ENCODE data around the gene USP47. TPM values are rescaled to one million over a fixed set of nuclear protein-coding genes. Genes with fewer than 3 reads are reported as not detected.

Gene USP47
- total and polyA plus RNA-seq, 2 experiments from 2014 or later, result 16.3 to 36.7 TPM

DNA sequence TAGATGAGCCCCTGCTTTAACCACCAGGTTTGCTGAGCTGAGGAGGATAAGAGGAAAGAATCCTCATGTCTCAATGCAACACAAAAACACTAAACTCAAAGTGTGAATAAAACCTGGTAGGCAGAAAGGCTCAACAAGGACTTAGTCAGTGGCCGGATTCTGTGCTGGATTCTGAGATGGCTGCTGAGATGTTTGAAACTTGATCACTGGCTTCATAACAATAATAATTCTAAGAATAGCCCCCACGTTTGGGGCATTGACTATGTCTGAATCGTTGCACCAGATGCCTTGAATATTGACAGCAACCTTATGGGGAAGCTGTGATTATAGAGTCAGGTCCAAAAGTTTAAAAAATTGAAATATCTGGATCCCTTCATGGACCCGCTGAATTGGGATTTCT lies 162.0 kb downstream of the USP47 start (continued):
- TF ChIP-seq CREB1 (CRISPR knock-in tag; IDR thresholded peaks at IDR 0.05; ENCODE audit: low read depth), result no peak
- TF ChIP-seq POLR2AphosphoS5 (IDR thresholded peaks at IDR 0.05; ENCODE audit: low read depth), result no peak
- no peak for TF ChIP-seq ZNF114 (CRISPR knock-in tag; IDR thresholded peaks at IDR 0.05)
- TF ChIP-seq ZNF331 (CRISPR knock-in tag; IDR thresholded peaks at IDR 0.05; ENCODE audit: low read depth), result no peak
- TF ChIP-seq EZH2 (IDR thresholded peaks at IDR 0.05; ENCODE audit: low read depth, unreplicated experiment), result no peak
- TF ChIP-seq, protein P1, sequence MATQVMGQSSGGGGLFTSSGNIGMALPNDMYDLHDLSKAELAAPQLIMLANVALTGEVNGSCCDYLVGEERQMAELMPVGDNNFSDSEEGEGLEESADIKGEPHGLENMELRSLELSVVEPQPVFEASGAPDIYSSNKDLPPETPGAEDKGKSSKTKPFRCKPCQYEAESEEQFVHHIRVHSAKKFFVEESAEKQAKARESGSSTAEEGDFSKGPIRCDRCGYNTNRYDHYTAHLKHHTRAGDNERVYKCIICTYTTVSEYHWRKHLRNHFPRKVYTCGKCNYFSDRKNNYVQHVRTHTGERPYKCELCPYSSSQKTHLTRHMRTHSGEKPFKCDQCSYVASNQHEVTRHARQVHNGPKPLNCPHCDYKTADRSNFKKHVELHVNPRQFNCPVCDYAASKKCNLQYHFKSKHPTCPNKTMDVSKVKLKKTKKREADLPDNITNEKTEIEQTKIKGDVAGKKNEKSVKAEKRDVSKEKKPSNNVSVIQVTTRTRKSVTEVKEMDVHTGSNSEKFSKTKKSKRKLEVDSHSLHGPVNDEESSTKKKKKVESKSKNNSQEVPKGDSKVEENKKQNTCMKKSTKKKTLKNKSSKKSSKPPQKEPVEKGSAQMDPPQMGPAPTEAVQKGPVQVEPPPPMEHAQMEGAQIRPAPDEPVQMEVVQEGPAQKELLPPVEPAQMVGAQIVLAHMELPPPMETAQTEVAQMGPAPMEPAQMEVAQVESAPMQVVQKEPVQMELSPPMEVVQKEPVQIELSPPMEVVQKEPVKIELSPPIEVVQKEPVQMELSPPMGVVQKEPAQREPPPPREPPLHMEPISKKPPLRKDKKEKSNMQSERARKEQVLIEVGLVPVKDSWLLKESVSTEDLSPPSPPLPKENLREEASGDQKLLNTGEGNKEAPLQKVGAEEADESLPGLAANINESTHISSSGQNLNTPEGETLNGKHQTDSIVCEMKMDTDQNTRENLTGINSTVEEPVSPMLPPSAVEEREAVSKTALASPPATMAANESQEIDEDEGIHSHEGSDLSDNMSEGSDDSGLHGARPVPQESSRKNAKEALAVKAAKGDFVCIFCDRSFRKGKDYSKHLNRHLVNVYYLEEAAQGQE (IDR thresholded peaks at IDR 0.05; ENCODE audit: unreplicated experiment), result no peak
- TF ChIP-seq NANOG (IDR thresholded peaks at IDR 0.05; ENCODE audit: borderline replicate concordance), result no peak
- TF ChIP-seq, protein P2, sequence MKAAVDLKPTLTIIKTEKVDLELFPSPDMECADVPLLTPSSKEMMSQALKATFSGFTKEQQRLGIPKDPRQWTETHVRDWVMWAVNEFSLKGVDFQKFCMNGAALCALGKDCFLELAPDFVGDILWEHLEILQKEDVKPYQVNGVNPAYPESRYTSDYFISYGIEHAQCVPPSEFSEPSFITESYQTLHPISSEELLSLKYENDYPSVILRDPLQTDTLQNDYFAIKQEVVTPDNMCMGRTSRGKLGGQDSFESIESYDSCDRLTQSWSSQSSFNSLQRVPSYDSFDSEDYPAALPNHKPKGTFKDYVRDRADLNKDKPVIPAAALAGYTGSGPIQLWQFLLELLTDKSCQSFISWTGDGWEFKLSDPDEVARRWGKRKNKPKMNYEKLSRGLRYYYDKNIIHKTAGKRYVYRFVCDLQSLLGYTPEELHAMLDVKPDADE (IDR thresholded peaks at IDR 0.05), result no peak
- no peak for TF ChIP-seq JUNB (IDR thresholded peaks at IDR 0.05; ENCODE audit: unreplicated experiment)

DNA sequence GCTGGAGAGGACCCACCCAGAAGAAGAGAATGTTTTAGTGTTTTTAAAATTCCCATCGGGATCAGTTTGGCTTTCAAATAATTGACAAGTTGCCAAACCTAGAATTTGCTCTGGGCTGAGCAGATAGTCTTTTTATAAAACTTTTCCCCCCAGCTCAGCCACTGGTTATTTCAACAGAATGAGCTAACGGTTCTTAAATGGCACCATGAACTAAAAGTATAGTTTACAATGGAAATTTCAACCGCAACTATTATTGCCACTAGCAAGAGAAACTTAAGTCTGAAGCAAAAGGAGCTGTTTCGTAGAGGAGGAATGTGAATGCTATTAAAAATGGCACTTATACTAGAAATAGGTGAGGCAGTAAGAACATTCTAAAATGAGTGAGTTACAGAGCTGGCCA lies 163.3 kb downstream of the USP47 start:
- H2AFZ ChIP-seq, result no peak overlapping the region
- peaks cover 4% of the 10 kb centered on the region; the same call in 2 of the 3 replicates for H3K36me3 Mint-ChIP-seq (ENCODE audit: low read depth)
- H3K4me2 ChIP-seq, result no peak overlapping the region
- peaks cover 11% of the 10 kb centered on the region for H3K27me3 ChIP-seq (ENCODE audit: insufficient read depth)
- DNase-seq (ENCODE audit: low spot score), result no peak
- peaks cover 8% of the 10 kb centered on the region for H3K4me1 Mint-ChIP-seq
- H3K36me3 ChIP-seq (ENCODE audit: insufficient read depth), result peaks cover 7% of the 10 kb centered on the region; the same call in 1 of the 2 replicates
- H3K27me3 Mint-ChIP-seq (ENCODE audit: insufficient read depth, low read depth, poor library complexity), result peaks cover 13% of the 10 kb centered on the region
- no peak overlapping the region for H3K27ac Mint-ChIP-seq
- H3K27ac ChIP-seq (ENCODE audit: low read depth), result no peak overlapping the region
- H3K9me3 Mint-ChIP-seq, result no peaks in the 10 kb centered on the region
- no peak overlapping the region for H3K4me3 ChIP-seq
- no peak for ATAC-seq
- H3K4me3 Mint-ChIP-seq, result no peak overlapping the region
- peaks cover 12% of the 10 kb centered on the region for H4K20me1 ChIP-seq (replicated peaks; ENCODE audit: insufficient read depth)
- H3K79me2 ChIP-seq (replicated peaks; ENCODE audit: insufficient read depth), result peaks cover 3% of the 10 kb centered on the region; the same call in 1 of the 2 replicates
- no peaks in the 10 kb centered on the region for H3F3A ChIP-seq (replicated peaks; ENCODE audit: low read depth)
- H3K4me1 ChIP-seq (ENCODE audit: insufficient read depth), result peaks cover 11% of the 10 kb centered on the region; the same call in 1 of the 2 replicates
- H3K9me2 ChIP-seq (ENCODE audit: insufficient read depth), result no peaks in the 10 kb centered on the region
- TF ChIP-seq, protein P1 (IDR thresholded peaks at IDR 0.05; ENCODE audit: unreplicated experiment), result no peak
- no peak for TF ChIP-seq STAT1 (IDR thresholded peaks at IDR 0.05; ENCODE audit: unreplicated experiment)
- TF ChIP-seq, protein P2 (IDR thresholded peaks at IDR 0.05), result no peak
- TF ChIP-seq, protein P3, sequence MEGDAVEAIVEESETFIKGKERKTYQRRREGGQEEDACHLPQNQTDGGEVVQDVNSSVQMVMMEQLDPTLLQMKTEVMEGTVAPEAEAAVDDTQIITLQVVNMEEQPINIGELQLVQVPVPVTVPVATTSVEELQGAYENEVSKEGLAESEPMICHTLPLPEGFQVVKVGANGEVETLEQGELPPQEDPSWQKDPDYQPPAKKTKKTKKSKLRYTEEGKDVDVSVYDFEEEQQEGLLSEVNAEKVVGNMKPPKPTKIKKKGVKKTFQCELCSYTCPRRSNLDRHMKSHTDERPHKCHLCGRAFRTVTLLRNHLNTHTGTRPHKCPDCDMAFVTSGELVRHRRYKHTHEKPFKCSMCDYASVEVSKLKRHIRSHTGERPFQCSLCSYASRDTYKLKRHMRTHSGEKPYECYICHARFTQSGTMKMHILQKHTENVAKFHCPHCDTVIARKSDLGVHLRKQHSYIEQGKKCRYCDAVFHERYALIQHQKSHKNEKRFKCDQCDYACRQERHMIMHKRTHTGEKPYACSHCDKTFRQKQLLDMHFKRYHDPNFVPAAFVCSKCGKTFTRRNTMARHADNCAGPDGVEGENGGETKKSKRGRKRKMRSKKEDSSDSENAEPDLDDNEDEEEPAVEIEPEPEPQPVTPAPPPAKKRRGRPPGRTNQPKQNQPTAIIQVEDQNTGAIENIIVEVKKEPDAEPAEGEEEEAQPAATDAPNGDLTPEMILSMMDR (conservative IDR thresholded peaks at IDR 0.05; ENCODE audit: low read depth in 2 of 2), result no peak
